Endodermal cell (in vitro differentiated cells): Measurements from ENCODE around the gene PTPRR. TPM values are rescaled to one million over a fixed set of nuclear protein-coding genes. Genes with fewer than 3 reads are reported as not detected.

Experiments used
- DNase-seq: peaks from one replicate; pipeline ENCODE4 v3.0.0-alpha.2; 2017
- H3K27ac ChIP-seq: 2 replicates; pipeline ENCODE4 v1.5.1; 2013; ENCODE audit warnings: mild to moderate bottlenecking, low read depth, low read length, moderate library complexity
- H3K27me3 ChIP-seq: 2 replicates; pipeline ENCODE4 v1.6.1; 2013; ENCODE audit warnings: mild to moderate bottlenecking, low read length, moderate library complexity; ENCODE audit not compliant: insufficient read depth, control insufficient read depth, poor library complexity, severe bottlenecking
- H3K36me3 ChIP-seq: 2 replicates; pipeline ENCODE4 v1.7.0; 2013; ENCODE audit warnings: mild to moderate bottlenecking, low read length, moderate library complexity; ENCODE audit not compliant: control insufficient read depth, insufficient read depth
- H3K4me1 ChIP-seq: one replicate; pipeline ENCODE4 v1.7.0; 2013; ENCODE audit warnings: low read length; ENCODE audit not compliant: control insufficient read depth, insufficient read depth
- H3K4me3 ChIP-seq: 2 replicates; pipeline ENCODE4 v1.5.1; 2013; ENCODE audit warnings: mild to moderate bottlenecking, low read length, moderate library complexity
- H3K9ac ChIP-seq: 2 replicates; pipeline ENCODE4 v1.6.1; 2013; ENCODE audit warnings: mild to moderate bottlenecking, low read length, moderate library complexity; ENCODE audit not compliant: poor library complexity, severe bottlenecking; ENCODE audit errors: extremely low read depth
- H3K9me3 ChIP-seq: 2 replicates; pipeline ENCODE4 v1.6.1; 2013; ENCODE audit warnings: mild to moderate bottlenecking, low read length, moderate library complexity; ENCODE audit not compliant: control insufficient read depth
- H3K27ac Mint-ChIP-seq: 2 replicates; pipeline ENCODE4 v1.8.0; 2020; ENCODE audit warnings: mixed read lengths
- H3K27me3 Mint-ChIP-seq: 2 replicates; pipeline ENCODE4 v1.8.0; 2021; ENCODE audit warnings: mild to moderate bottlenecking, mixed read lengths; ENCODE audit not compliant: insufficient read depth
- H3K36me3 Mint-ChIP-seq: 2 replicates; pipeline ENCODE4 v1.8.0; 2020; ENCODE audit warnings: low read depth, mixed read lengths
- H3K4me1 Mint-ChIP-seq: 2 replicates; pipeline ENCODE4 v1.8.0; 2020; ENCODE audit warnings: mixed read lengths
- H3K4me3 Mint-ChIP-seq: 2 replicates; pipeline ENCODE4 v1.8.0; 2020; ENCODE audit warnings: mild to moderate bottlenecking, moderate library complexity, mixed read lengths
- H3K9me3 Mint-ChIP-seq: 2 replicates; pipeline ENCODE4 v1.8.0; 2020; ENCODE audit warnings: mild to moderate bottlenecking, mixed read lengths
- WGBS, 2 experiments: methylation state at CpG; one replicate each; pipeline versions ENCODE4 v1.1.5 to v1.1.7; 2013; ENCODE audit warnings: missing lambda C conversion rate in 2 of 2, mixed read lengths in 1 of 2; ENCODE audit not compliant: insufficient coverage in 1 of 2, insufficient read length in 1 of 2; 5-methylcytosine and 5-hydroxymethylcytosine counted together
- total RNA-seq, 2 donors: library from RNA; stranded (reverse); fragmentation: NEBNext Ultra II Directional in 1 of 2; extraction: Animal tissue kit (Norgen Biotek cat#: 25700) in 1 of 2; gene quantifications; 2 replicates in 1 of 2; 3 replicates in 1 of 2; pipeline ENCODE4 v1.2.1, GENCODE V29; 2021
- TF ChIP-seq, protein P1 (sequence below): fragments of 200-600 bp; sonication (generic); conservative IDR thresholded peaks from 2 replicates; pipeline ENCODE4 v1.5.0; 2021; ENCODE audit warnings: antibody characterized with exemption, mild to moderate bottlenecking

The PTPRR gene
- total RNA-seq, 2 donors from 2014 or later, result 0.27 to 0.40 TPM

DNA sequence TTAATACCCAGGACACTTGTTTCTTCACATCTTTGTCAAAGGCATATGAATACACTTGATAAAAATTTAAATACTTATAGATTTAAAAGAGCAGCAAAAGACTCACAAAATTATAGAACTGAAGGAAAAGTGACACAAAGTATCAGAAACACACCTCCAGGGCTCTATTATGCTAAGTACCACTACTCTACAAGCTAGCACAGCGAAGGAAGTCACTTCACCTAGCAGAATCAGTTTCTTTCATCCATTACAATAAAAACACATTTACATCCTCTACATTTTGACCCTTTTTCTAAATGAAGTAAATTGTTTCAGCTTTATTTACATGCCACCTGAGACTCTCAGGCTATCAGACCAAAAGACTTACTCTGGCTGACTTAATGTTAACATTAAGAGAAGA lies 256.7 kb downstream of the PTPRR start:
- H3K27me3 Mint-ChIP-seq, result no peaks in the 10 kb centered on the region
- Histone ChIP-seq H3K27ac (peak overlapping the region; percentile 38), H3K9ac (no peak overlapping the region), H3K4me3 (no peak overlapping the region), H3K27me3 (no peaks in the 10 kb centered on the region), H3K9me3 (no peaks in the 10 kb centered on the region), H3K36me3 (no peaks in the 10 kb centered on the region), H3K4me1 (no peaks in the 10 kb centered on the region)
- no peaks in the 10 kb centered on the region for H3K9me3 Mint-ChIP-seq
- no peaks in the 10 kb centered on the region for H3K36me3 Mint-ChIP-seq
- no peak overlapping the region for H3K27ac Mint-ChIP-seq
- peak overlapping the region; percentile 12 for H3K4me3 Mint-ChIP-seq
- 0 to 59% methylated on average over 1 of the region's 1 CpG for WGBS, 2 experiments
- no peak for DNase-seq
- TF ChIP-seq, protein P1, sequence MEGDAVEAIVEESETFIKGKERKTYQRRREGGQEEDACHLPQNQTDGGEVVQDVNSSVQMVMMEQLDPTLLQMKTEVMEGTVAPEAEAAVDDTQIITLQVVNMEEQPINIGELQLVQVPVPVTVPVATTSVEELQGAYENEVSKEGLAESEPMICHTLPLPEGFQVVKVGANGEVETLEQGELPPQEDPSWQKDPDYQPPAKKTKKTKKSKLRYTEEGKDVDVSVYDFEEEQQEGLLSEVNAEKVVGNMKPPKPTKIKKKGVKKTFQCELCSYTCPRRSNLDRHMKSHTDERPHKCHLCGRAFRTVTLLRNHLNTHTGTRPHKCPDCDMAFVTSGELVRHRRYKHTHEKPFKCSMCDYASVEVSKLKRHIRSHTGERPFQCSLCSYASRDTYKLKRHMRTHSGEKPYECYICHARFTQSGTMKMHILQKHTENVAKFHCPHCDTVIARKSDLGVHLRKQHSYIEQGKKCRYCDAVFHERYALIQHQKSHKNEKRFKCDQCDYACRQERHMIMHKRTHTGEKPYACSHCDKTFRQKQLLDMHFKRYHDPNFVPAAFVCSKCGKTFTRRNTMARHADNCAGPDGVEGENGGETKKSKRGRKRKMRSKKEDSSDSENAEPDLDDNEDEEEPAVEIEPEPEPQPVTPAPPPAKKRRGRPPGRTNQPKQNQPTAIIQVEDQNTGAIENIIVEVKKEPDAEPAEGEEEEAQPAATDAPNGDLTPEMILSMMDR, result no peak
- H3K4me1 Mint-ChIP-seq, result peaks cover 15% of the 10 kb centered on the region

DNA sequence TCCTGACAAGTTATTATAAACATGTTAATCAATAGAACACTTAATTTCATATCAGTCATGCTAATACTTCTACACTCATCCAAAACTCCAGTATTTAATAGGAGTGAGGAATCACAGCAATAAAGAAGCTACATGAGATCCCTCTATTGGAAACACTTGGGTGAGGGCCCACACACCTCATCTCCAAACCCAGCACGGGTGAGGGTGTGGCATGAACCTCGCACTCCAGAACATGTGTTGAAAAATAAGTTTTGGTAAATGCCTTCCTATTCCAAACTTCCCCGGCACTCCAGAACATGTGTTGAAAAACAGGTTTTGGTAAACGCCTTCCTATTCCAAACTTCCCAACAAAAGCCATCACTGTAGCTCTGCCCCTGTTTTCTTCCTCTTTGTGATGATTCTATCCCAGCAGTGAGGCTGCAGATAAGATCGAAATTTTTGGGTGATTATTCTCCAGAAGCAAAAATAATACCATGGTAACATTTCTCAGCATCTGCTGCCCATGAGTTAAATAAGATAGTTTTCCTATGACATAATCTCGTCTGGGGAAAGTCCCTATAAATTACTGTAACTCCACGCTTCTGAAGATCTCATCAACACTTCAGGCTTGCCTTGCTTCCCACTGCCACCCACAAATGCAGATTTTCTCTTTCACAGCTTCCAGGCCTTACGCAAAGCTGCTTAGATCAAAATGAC lies 258.9 kb downstream of the PTPRR start:
- Histone ChIP-seq H3K27me3 (no peaks in the 10 kb centered on the region), H3K9me3 (no peaks in the 10 kb centered on the region), H3K27ac (no peak overlapping the region), H3K4me3 (no peak overlapping the region), H3K36me3 (no peaks in the 10 kb centered on the region), H3K9ac (no peak overlapping the region), H3K4me1 (no peaks in the 10 kb centered on the region)
- WGBS, 2 experiments, result 85 to 88% methylated on average over 5 to 8 of the region's 8 CpGs
- H3K4me3 Mint-ChIP-seq, result no peak overlapping the region
- no peak overlapping the region for H3K27ac Mint-ChIP-seq
- no peaks in the 10 kb centered on the region for H3K27me3 Mint-ChIP-seq
- H3K9me3 Mint-ChIP-seq, result no peaks in the 10 kb centered on the region
- peaks cover 15% of the 10 kb centered on the region for H3K4me1 Mint-ChIP-seq
- no peak for DNase-seq
- TF ChIP-seq, protein P1, result no peak
- H3K36me3 Mint-ChIP-seq, result no peaks in the 10 kb centered on the region

DNA sequence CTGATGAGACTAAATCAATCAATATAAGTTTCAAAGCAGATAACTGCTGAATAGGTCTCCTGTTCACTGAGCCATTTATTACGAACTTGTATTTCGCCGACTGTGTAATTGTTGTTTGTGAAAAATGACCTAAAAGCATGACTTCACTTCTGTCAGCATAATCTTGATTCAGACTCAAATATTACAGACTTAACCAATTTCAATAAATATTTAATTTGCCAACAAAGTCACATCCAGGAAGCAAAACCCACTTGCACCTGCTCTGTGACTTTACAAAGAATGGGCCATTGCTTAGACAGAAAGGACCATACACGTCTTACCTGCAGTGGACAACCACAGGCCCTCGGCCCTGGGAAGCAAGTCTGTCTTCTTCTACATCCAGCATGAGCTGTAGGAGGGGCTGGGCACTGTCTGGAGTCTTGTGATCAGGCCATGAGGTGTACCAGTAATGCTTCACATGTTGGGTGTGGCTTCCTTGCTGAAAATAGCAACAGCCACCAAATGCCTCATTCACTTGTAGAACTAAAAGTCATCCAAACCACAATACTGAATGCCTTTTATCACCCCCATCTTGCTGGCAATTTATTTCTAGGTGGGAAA lies 259.8 kb downstream of the PTPRR start:
- no peaks in the 10 kb centered on the region for H3K9me3 Mint-ChIP-seq

More for the DNA sequence above, 259.8 kb downstream of the PTPRR start:
- H3K9me3 ChIP-seq, result no peaks in the 10 kb centered on the region
- H3K27ac ChIP-seq, result no peak overlapping the region
- no peak overlapping the region for H3K4me3 ChIP-seq
- H3K27ac Mint-ChIP-seq, result no peak overlapping the region
- H3K27me3 Mint-ChIP-seq, result no peaks in the 10 kb centered on the region
- 92 to 100% methylated on average over 3 to 5 of the region's 5 CpGs for WGBS, 2 experiments
- H3K27me3 ChIP-seq, result no peaks in the 10 kb centered on the region
- H3K4me3 Mint-ChIP-seq, result no peak overlapping the region
- no peaks in the 10 kb centered on the region for H3K36me3 ChIP-seq
- H3K36me3 Mint-ChIP-seq, result no peaks in the 10 kb centered on the region
- no peaks in the 10 kb centered on the region for H3K4me1 ChIP-seq
- DNase-seq, result no peak
- TF ChIP-seq, protein P1, result no peak
- no peak overlapping the region for H3K9ac ChIP-seq
- peaks cover 15% of the 10 kb centered on the region for H3K4me1 Mint-ChIP-seq
